Breast epithelium (tissue), 4 donors: Measurements from ENCODE around the gene FUZ. TPM values are rescaled to one million over a fixed set of nuclear protein-coding genes. Genes with fewer than 3 reads are reported as not detected.
A peak's percentile ranks its signal among the peaks of the same experiment; 100 is the strongest.

Source experiments
- DNase-seq, 2 donors: peaks; one replicate each; pipeline ENCODE4 v3.0.0-alpha.2; 2019; ENCODE audit warnings: low spot score in 2 of 2
- H3K27ac ChIP-seq, 2 donors: fragments of 200-600 bp; sonication (generic) in 1 of 2; one replicate each; pipeline ENCODE4 v1.5.1; 2016 to 2019; ENCODE audit warnings: mild to moderate bottlenecking in 1 of 2
- H3K27me3 ChIP-seq, 2 donors: fragments of 200-600 bp; sonication (generic) in 1 of 2; one replicate each; pipeline versions ENCODE4 v1.5.1 to v1.6.0; 2017 to 2019; ENCODE audit warnings: control low read depth in 1 of 2, mild to moderate bottlenecking in 1 of 2
- H3K36me3 ChIP-seq: fragments of 200-600 bp; one replicate; pipeline ENCODE4 v1.5.1; 2019
- H3K4me1 ChIP-seq, 2 donors: fragments of 200-600 bp; sonication (generic); one replicate each; pipeline ENCODE4 v1.5.1; 2016 to 2019; ENCODE audit warnings: control low read depth in 1 of 2
- H3K4me3 ChIP-seq, 3 donors: fragments of 200-600 bp; sonication (generic); 1 replicate in 2 of 3; 2 replicates in 1 of 3; pipeline ENCODE4 v1.5.1; 2016 to 2019; ENCODE audit warnings: mild to moderate bottlenecking in 3 of 3, moderate library complexity in 2 of 3
- H3K9me3 ChIP-seq, 2 donors: fragments of 200-600 bp; sonication (generic) in 1 of 2; one replicate each; pipeline ENCODE4 v1.5.1; 2016 to 2019; ENCODE audit warnings: control low read depth in 1 of 2
- CTCF ChIP-seq, 3 donors: fragments of 450-650 bp; IDR thresholded peaks; one replicate each; pipeline ENCODE4 v1.5.1; 2016 to 2017; ENCODE audit warnings: antibody characterized with exemption in 3 of 3, mild to moderate bottlenecking in 3 of 3, moderate library complexity in 3 of 3
- POLR2A ChIP-seq: fragments of 450-650 bp; IDR thresholded peaks from one replicate; pipeline ENCODE4 v1.6.1; 2016; ENCODE audit warnings: antibody characterized with exemption, mild to moderate bottlenecking, moderate library complexity
- POLR2AphosphoS5 ChIP-seq, 3 donors: sonication (generic); formaldehyde crosslinking; IDR thresholded peaks; one replicate each; pipeline ENCODE4 v1.6.1; 2017; ENCODE audit warnings: antibody characterized with exemption in 3 of 3
- intact Hi-C: fragments of 100-400 bp; cut with DNase I; formaldehyde crosslinking; loops from one replicate; pipeline ENCODE4 v1.15.1; 2023; ENCODE audit warnings: low total_unique reads
- total RNA-seq, 3 donors: library from RNA; depleted of rRNA; stranded (reverse); fragments of >200 nt; gene quantifications; one replicate each; pipeline ENCODE4 v1.1.0, GENCODE V29; 2016

FUZ gene
- total RNA-seq, 3 donors from 2014 or later: 13.0 to 27.4 (median 18.7) TPM

GRCh38 chr19:49803529-49803856 lies 9.6 kb downstream of the FUZ start:
- DNase-seq: no peak
- no peak for TF ChIP-seq POLR2AphosphoS5 (IDR thresholded peaks at IDR 0.05)
- TF ChIP-seq POLR2A: no peak
- no peak for TF ChIP-seq CTCF (IDR thresholded peaks at IDR 0.05)
- H3K9me3 ChIP-seq: no peaks in the 10 kb centered on the region
- no peak overlapping the region for H3K4me3 ChIP-seq
- no peaks in the 10 kb centered on the region for H3K27me3 ChIP-seq
- H3K27ac ChIP-seq: peak overlapping the region in 1 of 2 donors; percentile 25
- no peaks in the 10 kb centered on the region for H3K36me3 ChIP-seq
- peaks cover 0 to 3% of the 10 kb centered on the region in 2 donors for H3K4me1 ChIP-seq
- intact Hi-C loops: no loop called here

DNA sequence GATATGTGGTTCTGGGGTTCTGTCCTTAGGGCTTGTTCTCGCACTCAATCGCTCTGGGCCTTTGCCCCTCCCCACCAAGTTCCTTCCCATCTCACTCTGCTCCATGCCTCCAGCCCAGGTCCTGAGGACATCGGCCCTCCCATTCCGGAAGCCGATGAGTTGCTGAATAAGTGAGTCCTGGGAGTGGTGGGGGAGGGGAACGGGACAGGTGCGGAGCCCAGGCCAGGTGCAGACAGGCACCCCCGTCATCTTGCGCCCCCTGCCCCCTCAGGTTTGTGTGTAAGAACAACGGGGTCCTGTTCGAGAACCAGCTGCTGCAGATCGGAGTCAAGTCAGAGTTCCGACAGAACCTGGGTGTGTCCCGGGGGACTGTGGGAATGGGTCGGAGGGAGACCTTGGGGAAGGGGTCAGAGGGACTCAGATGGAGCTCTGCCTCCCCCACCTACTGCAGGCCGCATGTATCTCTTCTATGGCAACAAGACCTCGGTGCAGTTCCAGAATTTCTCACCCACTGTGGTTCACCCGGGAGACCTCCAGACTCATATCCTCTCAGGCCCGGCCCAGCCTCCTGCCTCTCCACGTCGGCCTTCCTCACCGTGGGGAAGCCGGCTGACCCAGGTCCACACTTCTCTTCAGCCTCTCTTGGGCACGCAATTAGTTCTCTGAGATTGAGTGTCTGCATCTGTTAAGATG lies 10.1 kb downstream of the FUZ start:
- Histone ChIP-seq H3K4me3 (peak overlapping the region; percentile 45 to 68 (median 51)), H3K36me3 (no peaks in the 10 kb centered on the region), H3K27ac (peak overlapping the region; percentile 67 to 88), H3K27me3 (no peaks in the 10 kb centered on the region), H3K9me3 (no peaks in the 10 kb centered on the region), H3K4me1 (no peaks in the 10 kb centered on the region)
- DNase-seq: no peak
- TF ChIP-seq POLR2A: no peak
- no peak for TF ChIP-seq CTCF (IDR thresholded peaks at IDR 0.05)
- intact Hi-C loops: no loop called here

GRCh38 chr19:49801966-49802661 lies 11.0 kb downstream of the FUZ start:
- Histone ChIP-seq H3K27ac (peak overlapping the region; percentile 67 to 88), H3K9me3 (no peaks in the 10 kb centered on the region), H3K36me3 (no peaks in the 10 kb centered on the region), H3K4me1 (no peaks in the 10 kb centered on the region), H3K4me3 (peak overlapping the region; percentile 45 to 68 (median 51)), H3K27me3 (no peaks in the 10 kb centered on the region)
- peak; percentile 73 to 88 for DNase-seq
- TF ChIP-seq POLR2A: no peak
- TF ChIP-seq CTCF (IDR thresholded peaks at IDR 0.05): peak in 1 of 3 donors; percentile 17
- peak; percentile 19 to 26 (median 20) for TF ChIP-seq POLR2AphosphoS5 (IDR thresholded peaks at IDR 0.05)
- intact Hi-C loops: no loop called here

DNA sequence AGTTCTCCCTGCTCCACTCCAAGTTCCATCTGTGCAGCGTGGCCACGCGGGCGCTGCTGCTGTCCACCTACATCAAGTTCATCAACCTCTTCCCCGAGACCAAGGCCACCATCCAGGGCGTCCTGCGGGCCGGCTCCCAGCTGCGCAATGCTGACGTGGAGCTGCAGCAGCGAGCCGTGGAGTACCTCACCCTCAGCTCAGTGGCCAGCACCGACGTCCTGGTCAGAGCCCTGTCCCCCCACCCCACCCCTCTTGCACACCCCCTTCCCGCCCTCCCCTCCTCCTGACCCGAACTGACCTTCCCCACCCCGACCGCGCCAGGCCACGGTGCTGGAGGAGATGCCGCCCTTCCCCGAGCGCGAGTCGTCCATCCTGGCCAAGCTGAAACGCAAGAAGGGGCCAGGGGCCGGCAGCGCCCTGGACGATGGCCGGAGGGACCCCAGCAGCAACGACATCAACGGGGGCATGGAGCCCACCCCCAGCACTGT lies 11.6 kb downstream of the FUZ start:
- H3K27me3 ChIP-seq: no peaks in the 10 kb centered on the region
- TF ChIP-seq POLR2AphosphoS5 (IDR thresholded peaks at IDR 0.05) (no peak), POLR2A (no peak), CTCF (IDR thresholded peaks at IDR 0.05) (no peak)
- H3K4me1 ChIP-seq: no peaks in the 10 kb centered on the region
- peak overlapping the region; percentile 45 to 68 (median 51) for H3K4me3 ChIP-seq
- intact Hi-C loops: no loop called here
- no peaks in the 10 kb centered on the region for H3K9me3 ChIP-seq
- H3K27ac ChIP-seq: peak overlapping the region; percentile 67 to 88
- H3K36me3 ChIP-seq: no peaks in the 10 kb centered on the region
- DNase-seq: no peak

GRCh38 chr19:49800771-49801170 lies 12.3 kb downstream of the FUZ start:
- Histone ChIP-seq H3K27ac (peak overlapping the region in 1 of 2 donors; percentile 88), H3K36me3 (peaks cover 6% of the 10 kb centered on the region), H3K9me3 (no peaks in the 10 kb centered on the region), H3K4me3 (peak overlapping the region in 1 of 3 donors; percentile 68), H3K27me3 (no peaks in the 10 kb centered on the region), H3K4me1 (no peaks in the 10 kb centered on the region)
- intact Hi-C loops: no loop called here
- no peak for DNase-seq
- TF ChIP-seq POLR2A: no peak
